Chondrocyte (in vitro differentiated cells): ENCODE measurements around the gene FASTK. TPM values are rescaled to one million over a fixed set of nuclear protein-coding genes. Genes with fewer than 3 reads are reported as not detected.
A peak's percentile ranks its signal among the peaks of the same experiment; 100 is the strongest.

Source experiments
- DNase-seq: peaks from one replicate; pipeline ENCODE4 v3.0.0; 2021; ENCODE audit warnings: mixed read lengths, low spot score
- H3K27ac Mint-ChIP-seq: one replicate; pipeline ENCODE4 v1.8.0; 2021; ENCODE audit warnings: mild to moderate bottlenecking, moderate library complexity, mixed read lengths; ENCODE audit not compliant: unreplicated experiment
- H3K27me3 Mint-ChIP-seq: 2 replicates; pipeline ENCODE4 v1.8.0; 2021; ENCODE audit warnings: low read depth, mixed read lengths
- H3K36me3 Mint-ChIP-seq: 2 replicates; pipeline ENCODE4 v1.8.0; 2021; ENCODE audit warnings: low read depth, mixed read lengths
- H3K4me1 Mint-ChIP-seq: 2 replicates; pipeline ENCODE4 v1.8.0; 2021; ENCODE audit warnings: low read depth, mild to moderate bottlenecking, mixed read lengths
- H3K4me3 Mint-ChIP-seq: one replicate; pipeline ENCODE4 v1.8.0; 2021; ENCODE audit warnings: mild to moderate bottlenecking, moderate library complexity, mixed read lengths; ENCODE audit not compliant: unreplicated experiment
- H3K9me3 Mint-ChIP-seq: 2 replicates; pipeline ENCODE4 v1.8.0; 2021; ENCODE audit warnings: low read depth, mixed read lengths
- CTCF ChIP-seq: fragments of 200-600 bp; sonication (generic); IDR thresholded peaks from 2 replicates; pipeline ENCODE4 v1.5.0; 2021; ENCODE audit warnings: antibody characterized with exemption, mild to moderate bottlenecking, moderate library complexity
- total RNA-seq: library from RNA; stranded (reverse); gene quantifications from 3 replicates; pipeline ENCODE4 v1.2.1, GENCODE V29; 2021

The FASTK gene
- total RNA-seq, 1 donor from 2014 or later, result 83.8 TPM

- H3K9me3 Mint-ChIP-seq, result no peaks in the 10 kb centered on the region
- peaks cover 10% of the 10 kb centered on the region for H3K36me3 Mint-ChIP-seq
- peak overlapping the region; percentile 87 for H3K4me3 Mint-ChIP-seq
- TF ChIP-seq CTCF, result no peak
- H3K4me1 Mint-ChIP-seq, result peaks cover 46% of the 10 kb centered on the region
- H3K27ac Mint-ChIP-seq, result peak overlapping the region; percentile 97
- H3K27me3 Mint-ChIP-seq, result no peaks in the 10 kb centered on the region
- no peak for DNase-seq
These were observed 2.2 kb downstream of the FASTK start for GRCh38 chr7:151078233-151079040.

- no peaks in the 10 kb centered on the region for H3K27me3 Mint-ChIP-seq
- no peak for DNase-seq
- no peak overlapping the region for H3K4me3 Mint-ChIP-seq
- H3K36me3 Mint-ChIP-seq, result peaks cover 10% of the 10 kb centered on the region
- H3K27ac Mint-ChIP-seq, result peak overlapping the region; percentile 97
- H3K4me1 Mint-ChIP-seq, result peaks cover 42% of the 10 kb centered on the region
- no peaks in the 10 kb centered on the region for H3K9me3 Mint-ChIP-seq
- TF ChIP-seq CTCF, result no peak
These were observed 2.8 kb downstream of the FASTK start for GRCh38 chr7:151077705-151078232.

GRCh38 chr7:151076863-151077704, 3.5 kb downstream of the FASTK start:
- DNase-seq, result no peak
- peak overlapping the region; percentile 76 for H3K27ac Mint-ChIP-seq
- peaks cover 36% of the 10 kb centered on the region for H3K4me1 Mint-ChIP-seq
- H3K27me3 Mint-ChIP-seq, result no peaks in the 10 kb centered on the region
- H3K4me3 Mint-ChIP-seq, result no peak overlapping the region
- TF ChIP-seq CTCF, result peak; percentile 66
- H3K9me3 Mint-ChIP-seq, result no peaks in the 10 kb centered on the region
- H3K36me3 Mint-ChIP-seq, result peaks cover 12% of the 10 kb centered on the region

- no peak for DNase-seq
- H3K27ac Mint-ChIP-seq, result peak overlapping the region; percentile 32
- no peak overlapping the region for H3K4me3 Mint-ChIP-seq
- peaks cover 28% of the 10 kb centered on the region for H3K4me1 Mint-ChIP-seq
- H3K36me3 Mint-ChIP-seq, result peaks cover 16% of the 10 kb centered on the region
- TF ChIP-seq CTCF, result no peak
- H3K9me3 Mint-ChIP-seq, result no peaks in the 10 kb centered on the region
- no peaks in the 10 kb centered on the region for H3K27me3 Mint-ChIP-seq
These were observed 4.6 kb downstream of the FASTK start for GRCh38 chr7:151075978-151076426.

GRCh38 chr7:151075662-151075971, 5.0 kb downstream of the FASTK start:
- DNase-seq, result no peak
- Mint-ChIP-seq H3K27me3 (no peaks in the 10 kb centered on the region), H3K9me3 (no peaks in the 10 kb centered on the region), H3K27ac (peak overlapping the region; percentile 45), H3K4me3 (no peak overlapping the region), H3K4me1 (peaks cover 28% of the 10 kb centered on the region), H3K36me3 (peaks cover 18% of the 10 kb centered on the region)
- no peak for TF ChIP-seq CTCF
